Right atrium auricular region (tissue), 2 donors: Measurements from ENCODE around the gene ABHD6. TPM values are rescaled to one million over a fixed set of nuclear protein-coding genes. Genes with fewer than 3 reads are reported as not detected.

Experiments used
- DNase-seq: peaks from one replicate; pipeline ENCODE4 v3.0.0-alpha.2; 2019; ENCODE audit warnings: low spot score
- H3K27ac ChIP-seq, 2 donors: fragments of 200-600 bp; sonication (generic); 1 replicate in 1 of 2; 2 replicates in 1 of 2; pipeline ENCODE4 v1.5.1; 2016 to 2019
- H3K27me3 ChIP-seq, 2 donors: fragments of 200-600 bp; sonication (generic); one replicate each; pipeline versions ENCODE4 v1.5.1 to v1.6.0; 2017 to 2019
- H3K36me3 ChIP-seq: fragments of 200-600 bp; sonication (generic); one replicate; pipeline ENCODE4 v1.5.1; 2016
- H3K4me1 ChIP-seq, 2 donors: fragments of 200-600 bp; sonication (generic); one replicate each; pipeline versions ENCODE4 v1.5.1 to v1.6.0; 2017 to 2019
- H3K4me3 ChIP-seq, 2 donors: fragments of 200-600 bp; sonication (generic); 1 replicate in 1 of 2; 2 replicates in 1 of 2; pipeline ENCODE4 v1.5.1; 2017 to 2019; ENCODE audit warnings: mild to moderate bottlenecking in 1 of 2, moderate library complexity in 1 of 2
- H3K9me3 ChIP-seq, 2 donors: fragments of 200-600 bp; sonication (generic); one replicate each; pipeline ENCODE4 v1.5.1; 2019
- total RNA-seq, 2 donors: library from RNA; depleted of rRNA; stranded (reverse); fragments of >200 nt; gene quantifications; one replicate each; pipeline ENCODE4 v1.1.0, GENCODE V29; 2016
- TF ChIP-seq, protein P1 (sequence below), 2 donors: fragments of 200-600 bp; sonication (generic); IDR thresholded peaks; one replicate each; pipeline ENCODE4 v1.5.1; 2019; ENCODE audit warnings: antibody characterized with exemption in 2 of 2

The ABHD6 gene
- total RNA-seq, 2 donors from 2014 or later: 11.3 to 13.8 TPM

DNA sequence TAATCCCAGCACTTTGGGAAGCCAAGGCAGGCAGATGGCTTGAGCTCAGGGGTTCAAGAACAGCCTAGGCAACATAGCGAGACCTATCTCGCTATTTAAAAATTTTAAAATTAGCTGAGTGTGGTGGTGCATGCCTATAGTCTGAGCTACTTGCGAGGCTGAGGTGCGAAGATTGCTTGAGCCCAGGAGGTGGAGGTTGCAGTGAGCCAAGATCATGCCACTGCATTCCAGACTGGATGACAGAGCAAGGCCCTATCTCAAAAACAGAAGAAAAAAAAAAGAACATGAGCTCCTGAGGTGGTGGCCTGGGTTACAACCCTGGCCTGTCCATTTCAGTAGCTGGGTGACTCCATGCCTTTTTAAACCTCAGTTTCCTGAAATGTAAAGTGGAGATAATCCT lies 34.1 kb upstream of the ABHD6 start:
- H3K36me3 ChIP-seq: no peaks in the 10 kb centered on the region
- peaks cover 0 to 19% of the 10 kb centered on the region in 2 donors for H3K4me1 ChIP-seq
- DNase-seq: no peak
- no peak overlapping the region for H3K4me3 ChIP-seq
- no peak overlapping the region for H3K27ac ChIP-seq
- H3K9me3 ChIP-seq: no peaks in the 10 kb centered on the region
- TF ChIP-seq, protein P1, sequence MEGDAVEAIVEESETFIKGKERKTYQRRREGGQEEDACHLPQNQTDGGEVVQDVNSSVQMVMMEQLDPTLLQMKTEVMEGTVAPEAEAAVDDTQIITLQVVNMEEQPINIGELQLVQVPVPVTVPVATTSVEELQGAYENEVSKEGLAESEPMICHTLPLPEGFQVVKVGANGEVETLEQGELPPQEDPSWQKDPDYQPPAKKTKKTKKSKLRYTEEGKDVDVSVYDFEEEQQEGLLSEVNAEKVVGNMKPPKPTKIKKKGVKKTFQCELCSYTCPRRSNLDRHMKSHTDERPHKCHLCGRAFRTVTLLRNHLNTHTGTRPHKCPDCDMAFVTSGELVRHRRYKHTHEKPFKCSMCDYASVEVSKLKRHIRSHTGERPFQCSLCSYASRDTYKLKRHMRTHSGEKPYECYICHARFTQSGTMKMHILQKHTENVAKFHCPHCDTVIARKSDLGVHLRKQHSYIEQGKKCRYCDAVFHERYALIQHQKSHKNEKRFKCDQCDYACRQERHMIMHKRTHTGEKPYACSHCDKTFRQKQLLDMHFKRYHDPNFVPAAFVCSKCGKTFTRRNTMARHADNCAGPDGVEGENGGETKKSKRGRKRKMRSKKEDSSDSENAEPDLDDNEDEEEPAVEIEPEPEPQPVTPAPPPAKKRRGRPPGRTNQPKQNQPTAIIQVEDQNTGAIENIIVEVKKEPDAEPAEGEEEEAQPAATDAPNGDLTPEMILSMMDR (IDR thresholded peaks at IDR 0.05): no peak
- H3K27me3 ChIP-seq: no peaks in the 10 kb centered on the region

DNA sequence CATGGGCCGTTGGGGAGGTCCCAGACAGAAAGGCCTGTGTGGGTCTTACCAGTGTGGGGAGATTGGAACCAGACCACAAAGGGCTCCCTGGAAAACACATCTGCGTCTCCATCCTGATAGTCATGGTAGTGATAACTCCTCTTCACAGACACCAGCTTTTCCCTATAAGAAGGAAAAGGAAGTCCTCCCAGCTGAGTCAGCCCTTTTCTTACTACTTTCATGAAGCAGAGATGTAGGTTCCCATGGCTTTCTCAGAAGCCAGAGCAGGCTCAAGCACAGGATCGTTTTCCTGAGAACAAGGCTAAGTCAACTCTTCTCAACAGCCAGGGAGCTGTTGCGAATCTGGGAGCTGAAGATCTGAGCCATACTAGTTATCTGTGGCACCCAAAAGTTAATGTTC lies 32.9 kb upstream of the ABHD6 start:
- Histone ChIP-seq H3K27me3 (no peaks in the 10 kb centered on the region), H3K4me3 (no peak overlapping the region), H3K4me1 (peaks cover 0 to 12% of the 10 kb centered on the region in 2 donors), H3K9me3 (no peaks in the 10 kb centered on the region), H3K36me3 (no peaks in the 10 kb centered on the region), H3K27ac (no peak overlapping the region)
- no peak for DNase-seq
- TF ChIP-seq, protein P1 (IDR thresholded peaks at IDR 0.05): no peak

DNA sequence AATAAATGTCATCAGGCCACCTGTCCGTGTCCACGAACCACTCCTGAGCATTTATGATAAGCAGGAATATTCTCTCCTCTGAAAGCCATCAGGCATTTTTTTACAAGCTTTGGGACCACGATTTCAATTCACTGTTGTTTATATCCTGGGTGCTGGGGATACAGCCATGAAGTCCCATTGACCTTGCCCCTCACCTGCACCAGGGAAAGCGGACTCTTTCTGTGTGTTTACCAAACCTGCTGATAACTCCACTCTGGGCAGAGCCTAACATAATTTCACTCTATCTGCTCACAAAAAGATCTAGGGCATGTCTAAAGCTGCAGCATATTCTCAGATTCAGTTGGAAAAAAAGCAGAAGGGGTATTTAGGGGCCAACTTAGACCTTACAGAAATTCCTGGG lies 31.6 kb upstream of the ABHD6 start:
- H3K27ac ChIP-seq: no peak overlapping the region
- H3K27me3 ChIP-seq: no peaks in the 10 kb centered on the region
- no peaks in the 10 kb centered on the region for H3K36me3 ChIP-seq
- H3K4me3 ChIP-seq: no peak overlapping the region
- no peaks in the 10 kb centered on the region for H3K9me3 ChIP-seq
- peaks cover 0 to 2% of the 10 kb centered on the region in 2 donors for H3K4me1 ChIP-seq
- no peak for DNase-seq
- TF ChIP-seq, protein P1 (IDR thresholded peaks at IDR 0.05): no peak

DNA sequence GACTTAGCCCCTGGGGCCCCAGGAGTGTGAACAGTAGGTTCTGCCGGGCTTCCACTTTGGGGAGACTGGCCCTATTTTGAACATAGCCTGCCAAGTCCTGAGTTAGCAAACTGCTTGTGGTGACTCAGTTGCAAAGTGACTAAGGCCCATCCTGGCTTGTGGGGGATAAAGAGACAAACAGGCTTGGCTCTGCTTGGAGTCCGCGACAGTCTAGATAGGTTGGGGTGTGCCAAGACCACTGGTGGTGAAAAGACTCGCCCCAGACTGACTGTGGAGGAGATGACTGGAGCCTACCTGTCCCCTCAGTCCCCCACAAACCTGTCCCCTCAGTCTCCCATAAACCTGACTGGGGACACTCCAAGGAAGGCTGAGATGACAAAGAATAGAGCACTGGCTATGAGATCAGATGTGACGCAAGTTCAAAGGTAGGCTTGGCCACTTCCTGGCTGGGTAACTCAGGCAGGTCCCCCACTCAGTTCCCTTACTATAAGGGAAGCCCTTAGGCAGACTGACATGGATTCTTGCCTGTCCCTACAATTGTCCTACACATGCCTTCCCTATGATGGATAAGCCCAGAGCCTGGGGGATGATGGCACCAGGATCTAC lies 31.1 kb upstream of the ABHD6 start:
- no peak for DNase-seq
- Histone ChIP-seq H3K4me1 (no peaks in the 10 kb centered on the region), H3K4me3 (no peak overlapping the region), H3K27me3 (no peaks in the 10 kb centered on the region), H3K9me3 (no peaks in the 10 kb centered on the region), H3K36me3 (no peaks in the 10 kb centered on the region), H3K27ac (no peak overlapping the region)
- TF ChIP-seq, protein P1 (IDR thresholded peaks at IDR 0.05): no peak

DNA sequence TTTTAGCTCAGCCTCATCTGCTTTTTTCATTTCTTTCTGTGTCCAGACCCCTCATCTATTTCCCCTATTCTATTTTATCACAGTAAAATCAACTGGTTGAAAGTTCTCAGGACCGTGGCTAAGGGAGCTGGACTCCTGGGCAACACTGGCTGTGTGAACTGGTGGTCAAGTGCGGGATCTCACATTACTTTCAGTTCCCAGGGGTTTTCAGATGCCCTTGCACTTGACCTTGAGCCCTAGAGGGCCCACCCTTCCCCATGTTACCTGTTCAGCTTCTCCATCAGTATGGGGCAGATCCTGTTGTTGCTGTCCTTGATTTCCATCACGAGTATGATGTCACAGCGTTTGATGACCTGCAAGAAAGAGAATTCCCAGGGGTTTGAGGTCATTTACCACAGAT lies 29.6 kb upstream of the ABHD6 start:
- Histone ChIP-seq H3K4me3 (no peak overlapping the region), H3K27ac (no peak overlapping the region), H3K9me3 (no peaks in the 10 kb centered on the region), H3K27me3 (no peaks in the 10 kb centered on the region), H3K36me3 (no peaks in the 10 kb centered on the region), H3K4me1 (no peaks in the 10 kb centered on the region)
- no peak for DNase-seq
- TF ChIP-seq, protein P1 (IDR thresholded peaks at IDR 0.05): no peak

DNA sequence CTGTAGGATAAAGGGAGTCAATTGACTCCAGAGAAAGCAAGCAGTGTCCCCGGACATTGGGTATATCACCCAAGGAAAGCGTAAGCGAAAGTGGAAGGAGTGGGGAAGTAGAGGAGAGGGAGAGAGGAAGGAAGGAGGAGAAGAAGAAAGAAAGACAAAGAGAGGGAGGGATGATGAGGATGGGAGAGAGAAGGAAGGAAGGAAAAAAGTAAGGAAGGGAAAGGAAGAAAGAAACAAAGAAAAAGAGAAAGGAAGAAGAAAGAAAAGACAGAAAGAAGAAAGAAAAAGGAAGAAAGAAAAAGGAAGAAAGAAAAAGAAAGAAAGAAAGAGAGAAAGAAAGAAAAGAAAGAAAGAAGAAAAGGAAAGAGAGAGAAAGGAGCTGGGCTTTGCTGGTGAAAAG lies 27.7 kb upstream of the ABHD6 start:
- Histone ChIP-seq H3K27me3 (no peaks in the 10 kb centered on the region), H3K9me3 (no peaks in the 10 kb centered on the region), H3K36me3 (no peaks in the 10 kb centered on the region), H3K4me3 (no peak overlapping the region), H3K4me1 (peaks cover 0 to 3% of the 10 kb centered on the region in 2 donors), H3K27ac (no peak overlapping the region)
- TF ChIP-seq, protein P1 (IDR thresholded peaks at IDR 0.05): no peak
- no peak for DNase-seq
